SU-DHL-6 (cell line): ENCODE results near the gene PPP2R3C.

Experiments used
- CTCF ChIP-seq: fragments of 200-600 bp; sonication (generic); IDR thresholded peaks from one replicate; pipeline ENCODE4 v1.5.1; 2017; ENCODE audit warnings: antibody characterized with exemption, mild to moderate bottlenecking, low read length, moderate library complexity; ENCODE audit not compliant: insufficient read depth, poor library complexity, severe bottlenecking
- EZH2phosphoT487 ChIP-seq: fragments of 200-600 bp; sonication (generic), shearing (Covaris generic); conservative IDR thresholded peaks from 2 replicates; pipeline ENCODE4 v1.6.1; 2018; ENCODE audit warnings: mild to moderate bottlenecking, antibody characterized with exemption, low read length, moderate library complexity, mixed read lengths

DNA sequence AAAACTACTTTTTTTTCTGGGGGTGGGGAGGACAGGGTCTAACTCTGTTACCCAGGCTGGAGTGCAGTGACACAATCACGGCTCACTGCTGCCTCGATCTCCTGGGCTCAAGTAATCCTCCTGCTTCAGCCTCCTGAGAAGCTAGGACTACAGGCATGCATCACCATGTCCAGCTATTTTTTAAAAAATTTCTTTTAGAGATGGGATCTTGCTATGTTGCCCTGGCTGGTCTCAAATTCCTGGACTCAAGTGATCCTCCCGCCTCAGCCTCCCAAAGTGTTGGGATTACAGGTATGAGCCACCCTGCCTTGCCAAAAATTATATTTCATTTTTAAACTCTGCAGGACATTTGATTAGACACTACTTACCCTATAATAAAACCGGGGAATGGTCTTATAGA is 5.5 kb downstream of the PPP2R3C start:
- TF ChIP-seq CTCF = no peak
- TF ChIP-seq EZH2phosphoT487 = no peak
